K562 (cell line): ENCODE results near the gene ABCC1. TPM values are rescaled to one million over a fixed set of nuclear protein-coding genes. Genes with fewer than 3 reads are reported as not detected.

Experiments used
- CBX3 ChIP-seq, 2 experiments: IDR thresholded peaks; 1 replicate in 1 of 2; 2 replicates in 1 of 2; pipeline ENCODE4 v1.6.1; 2012; ENCODE audit warnings: inconsistent platforms in 2 of 2, low read length in 2 of 2, borderline replicate concordance in 1 of 2, control low read depth in 1 of 2
- ELF1 ChIP-seq: fragments of 200-800 bp; sonication (Bioruptor generic); IDR thresholded peaks from 2 replicates; pipeline ENCODE4 v1.6.1; 2016; ENCODE audit warnings: missing genetic modification characterization, missing compliant biosample characterization
- HIVEP1 ChIP-seq: fragments of 250-450 bp; sonication (Bioruptor Pico); IDR thresholded peaks from 2 replicates; pipeline ENCODE4 v1.4.0; 2020; ENCODE audit warnings: mild to moderate bottlenecking
- NCOA4 ChIP-seq: fragments of 450-650 bp; IDR thresholded peaks from 2 replicates; pipeline ENCODE4 v1.6.1; 2018; ENCODE audit warnings: mild to moderate bottlenecking; ENCODE audit not compliant: partially characterized antibody
- NR1H2 ChIP-seq: sonication (generic); formaldehyde crosslinking; IDR thresholded peaks from 2 replicates; pipeline ENCODE4 v1.4.0; 2020; ENCODE audit warnings: mild to moderate bottlenecking, missing genetic modification reagents
- RBM34 ChIP-seq: fragments of 200-400 bp; formaldehyde crosslinking; IDR thresholded peaks from 2 replicates; pipeline ENCODE4 v1.6.1; 2018; ENCODE audit warnings: low read length, borderline replicate concordance; ENCODE audit not compliant: insufficient read depth
- SMAD4 ChIP-seq: fragments of 250-450 bp; sonication (Bioruptor Pico); conservative IDR thresholded peaks from 2 replicates; pipeline ENCODE4 v1.8.0; 2021; ENCODE audit warnings: inconsistent platforms, mild to moderate bottlenecking, moderate library complexity
- SMARCA4 ChIP-seq: fragments of 450-650 bp; IDR thresholded peaks from 2 replicates; pipeline ENCODE4 v1.6.1; 2016
- TSC22D4 ChIP-seq: fragments of 450-650 bp; IDR thresholded peaks from 2 replicates; pipeline ENCODE4 v1.6.1; 2016; ENCODE audit warnings: missing genetic modification characterization, missing biosample characterization, control low read depth
- polyA plus RNA-seq, 8 experiments: library from polyadenylated mRNA; depleted of rRNA in 4 of 8; stranded (reverse) in 5 of 8; unstranded in 3 of 8; fragments of >200 nt; fragmentation: Nextera tagmentation in 2 of 8; fragmentation: Illumina TruSeq in 1 of 8; extraction: Ambion mirVana in 2 of 8; extraction: Trizol in 1 of 8; gene quantifications; 2 replicates each; pipeline versions ENCODE4 v1.2.1 to v1.2.3, GENCODE V29; 2011 to 2014; ENCODE audit warnings: inconsistent platforms in 1 of 8, missing spikeins in 1 of 8
- total RNA-seq, 7 experiments: library from RNA; depleted of rRNA in 6 of 7; stranded (reverse); fragments of >200 nt in 6 of 7; fragmentation: Illumina TruSeq in 2 of 7; extraction: Trizol in 2 of 7; gene quantifications; 2 replicates each; pipeline versions ENCODE4 v1.2.1 to v1.2.3, GENCODE V29; 2011 to 2021; ENCODE audit warnings: low replicate concordance in 1 of 7
- TF ChIP-seq, protein P1 (sequence below): fragments of 450-650 bp; IDR thresholded peaks from 2 replicates; pipeline ENCODE4 v1.6.1; 2017; ENCODE audit warnings: antibody characterized with exemption, mild to moderate bottlenecking
- TF ChIP-seq, protein P2 (sequence below): fragments of 450-650 bp; IDR thresholded peaks from 2 replicates; pipeline ENCODE4 v1.6.1; 2018; ENCODE audit warnings: mild to moderate bottlenecking, low read depth; ENCODE audit not compliant: partially characterized antibody
- TF ChIP-seq, protein P3 (sequence below), 2 experiments: fragments of 200-800 bp in 1 of 2; sonication (Bioruptor generic) in 1 of 2; sonication (generic) in 1 of 2; formaldehyde crosslinking in 1 of 2; IDR thresholded peaks in 1 of 2; conservative IDR thresholded peaks in 1 of 2; 2 replicates each; pipeline versions ENCODE4 v1.5.0 to v1.6.1; 2016 to 2020; ENCODE audit warnings: missing compliant biosample characterization in 1 of 2, missing genetic modification characterization in 1 of 2, missing genetic modification reagents in 1 of 2
- TF ChIP-seq, protein P4 (sequence below): fragments of 150-350 bp; conservative IDR thresholded peaks from 2 replicates; pipeline ENCODE4 v1.6.1; 2014; ENCODE audit warnings: low read length
- TF ChIP-seq, protein P5 (sequence below): fragments of 150-350 bp; IDR thresholded peaks from 2 replicates; pipeline ENCODE4 v1.6.1; 2014; ENCODE audit warnings: low read depth, mild to moderate bottlenecking, low read length, borderline replicate concordance

The ABCC1 gene
- total and polyA plus RNA-seq, 9 of the 15 experiments (the other 6 are each of a cell fraction or from before 2014, with no cell fraction given), result 3.9 to 41.6 (median 10.0) TPM

DNA sequence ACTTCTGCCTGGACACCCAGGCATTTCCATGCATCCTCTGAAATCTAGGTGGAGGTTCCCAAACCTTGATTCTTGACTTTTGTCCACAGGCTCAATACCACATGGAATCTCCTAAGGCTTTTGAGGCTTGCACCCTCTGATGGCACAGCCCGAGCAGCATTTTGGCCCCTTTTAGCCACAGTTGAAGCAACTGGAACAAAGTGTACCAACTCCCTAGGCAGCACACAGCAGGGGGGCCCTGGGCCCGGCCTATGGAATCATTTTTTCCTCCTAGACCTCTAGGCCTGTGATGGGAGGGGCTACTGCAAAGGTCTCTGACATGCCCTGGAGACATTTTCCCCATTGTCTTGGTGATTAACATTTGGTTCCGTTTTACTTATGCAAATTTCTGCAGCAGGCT, 32.0 kb downstream of the ABCC1 start (continued):
- TF ChIP-seq, protein P1, sequence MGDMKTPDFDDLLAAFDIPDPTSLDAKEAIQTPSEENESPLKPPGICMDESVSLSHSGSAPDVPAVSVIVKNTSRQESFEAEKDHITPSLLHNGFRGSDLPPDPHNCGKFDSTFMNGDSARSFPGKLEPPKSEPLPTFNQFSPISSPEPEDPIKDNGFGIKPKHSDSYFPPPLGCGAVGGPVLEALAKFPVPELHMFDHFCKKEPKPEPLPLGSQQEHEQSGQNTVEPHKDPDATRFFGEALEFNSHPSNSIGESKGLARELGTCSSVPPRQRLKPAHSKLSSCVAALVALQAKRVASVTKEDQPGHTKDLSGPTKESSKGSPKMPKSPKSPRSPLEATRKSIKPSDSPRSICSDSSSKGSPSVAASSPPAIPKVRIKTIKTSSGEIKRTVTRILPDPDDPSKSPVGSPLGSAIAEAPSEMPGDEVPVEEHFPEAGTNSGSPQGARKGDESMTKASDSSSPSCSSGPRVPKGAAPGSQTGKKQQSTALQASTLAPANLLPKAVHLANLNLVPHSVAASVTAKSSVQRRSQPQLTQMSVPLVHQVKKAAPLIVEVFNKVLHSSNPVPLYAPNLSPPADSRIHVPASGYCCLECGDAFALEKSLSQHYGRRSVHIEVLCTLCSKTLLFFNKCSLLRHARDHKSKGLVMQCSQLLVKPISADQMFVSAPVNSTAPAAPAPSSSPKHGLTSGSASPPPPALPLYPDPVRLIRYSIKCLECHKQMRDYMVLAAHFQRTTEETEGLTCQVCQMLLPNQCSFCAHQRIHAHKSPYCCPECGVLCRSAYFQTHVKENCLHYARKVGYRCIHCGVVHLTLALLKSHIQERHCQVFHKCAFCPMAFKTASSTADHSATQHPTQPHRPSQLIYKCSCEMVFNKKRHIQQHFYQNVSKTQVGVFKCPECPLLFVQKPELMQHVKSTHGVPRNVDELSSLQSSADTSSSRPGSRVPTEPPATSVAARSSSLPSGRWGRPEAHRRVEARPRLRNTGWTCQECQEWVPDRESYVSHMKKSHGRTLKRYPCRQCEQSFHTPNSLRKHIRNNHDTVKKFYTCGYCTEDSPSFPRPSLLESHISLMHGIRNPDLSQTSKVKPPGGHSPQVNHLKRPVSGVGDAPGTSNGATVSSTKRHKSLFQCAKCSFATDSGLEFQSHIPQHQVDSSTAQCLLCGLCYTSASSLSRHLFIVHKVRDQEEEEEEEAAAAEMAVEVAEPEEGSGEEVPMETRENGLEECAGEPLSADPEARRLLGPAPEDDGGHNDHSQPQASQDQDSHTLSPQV, result no peak
- TF ChIP-seq, protein P2, sequence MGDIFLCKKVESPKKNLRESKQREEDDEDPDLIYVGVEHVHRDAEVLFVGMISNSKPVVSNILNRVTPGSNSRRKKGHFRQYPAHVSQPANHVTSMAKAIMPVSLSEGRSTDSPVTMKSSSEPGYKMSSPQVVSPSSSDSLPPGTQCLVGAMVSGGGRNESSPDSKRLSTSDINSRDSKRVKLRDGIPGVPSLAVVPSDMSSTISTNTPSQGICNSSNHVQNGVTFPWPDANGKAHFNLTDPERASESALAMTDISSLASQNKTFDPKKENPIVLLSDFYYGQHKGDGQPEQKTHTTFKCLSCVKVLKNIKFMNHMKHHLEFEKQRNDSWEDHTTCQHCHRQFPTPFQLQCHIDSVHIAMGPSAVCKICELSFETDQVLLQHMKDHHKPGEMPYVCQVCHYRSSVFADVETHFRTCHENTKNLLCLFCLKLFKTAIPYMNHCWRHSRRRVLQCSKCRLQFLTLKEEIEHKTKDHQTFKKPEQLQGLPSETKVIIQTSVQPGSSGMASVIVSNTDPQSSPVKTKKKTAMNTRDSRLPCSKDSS, result peak; percentile 77
- TF ChIP-seq, protein P3, sequence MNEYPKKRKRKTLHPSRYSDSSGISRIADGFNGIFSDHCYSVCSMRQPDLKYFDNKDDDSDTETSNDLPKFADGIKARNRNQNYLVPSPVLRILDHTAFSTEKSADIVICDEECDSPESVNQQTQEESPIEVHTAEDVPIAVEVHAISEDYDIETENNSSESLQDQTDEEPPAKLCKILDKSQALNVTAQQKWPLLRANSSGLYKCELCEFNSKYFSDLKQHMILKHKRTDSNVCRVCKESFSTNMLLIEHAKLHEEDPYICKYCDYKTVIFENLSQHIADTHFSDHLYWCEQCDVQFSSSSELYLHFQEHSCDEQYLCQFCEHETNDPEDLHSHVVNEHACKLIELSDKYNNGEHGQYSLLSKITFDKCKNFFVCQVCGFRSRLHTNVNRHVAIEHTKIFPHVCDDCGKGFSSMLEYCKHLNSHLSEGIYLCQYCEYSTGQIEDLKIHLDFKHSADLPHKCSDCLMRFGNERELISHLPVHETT (CRISPR knock-in tag; conservative IDR thresholded peaks at IDR 0.05 in 1 of 2, IDR thresholded peaks at IDR 0.05 in 1 of 2), result no peak
- TF ChIP-seq NR1H2 (CRISPR knock-in tag) (no peak), RBM34 (no peak), SMAD4 (CRISPR knock-in tag) (no peak), NCOA4 (no peak), CBX3 (IDR thresholded peaks at IDR 0.05; ENCODE audit: borderline replicate concordance in 1 of 2, low read length in 2 of 2) (peak in 1 of 2 experiments; percentile 66; a peak in 2 of 3 replicates), ELF1 (tag) (no peak), TSC22D4 (tag) (no peak), HIVEP1 (CRISPR knock-in tag) (no peak), SMARCA4 (no peak)
- TF ChIP-seq, protein P4, sequence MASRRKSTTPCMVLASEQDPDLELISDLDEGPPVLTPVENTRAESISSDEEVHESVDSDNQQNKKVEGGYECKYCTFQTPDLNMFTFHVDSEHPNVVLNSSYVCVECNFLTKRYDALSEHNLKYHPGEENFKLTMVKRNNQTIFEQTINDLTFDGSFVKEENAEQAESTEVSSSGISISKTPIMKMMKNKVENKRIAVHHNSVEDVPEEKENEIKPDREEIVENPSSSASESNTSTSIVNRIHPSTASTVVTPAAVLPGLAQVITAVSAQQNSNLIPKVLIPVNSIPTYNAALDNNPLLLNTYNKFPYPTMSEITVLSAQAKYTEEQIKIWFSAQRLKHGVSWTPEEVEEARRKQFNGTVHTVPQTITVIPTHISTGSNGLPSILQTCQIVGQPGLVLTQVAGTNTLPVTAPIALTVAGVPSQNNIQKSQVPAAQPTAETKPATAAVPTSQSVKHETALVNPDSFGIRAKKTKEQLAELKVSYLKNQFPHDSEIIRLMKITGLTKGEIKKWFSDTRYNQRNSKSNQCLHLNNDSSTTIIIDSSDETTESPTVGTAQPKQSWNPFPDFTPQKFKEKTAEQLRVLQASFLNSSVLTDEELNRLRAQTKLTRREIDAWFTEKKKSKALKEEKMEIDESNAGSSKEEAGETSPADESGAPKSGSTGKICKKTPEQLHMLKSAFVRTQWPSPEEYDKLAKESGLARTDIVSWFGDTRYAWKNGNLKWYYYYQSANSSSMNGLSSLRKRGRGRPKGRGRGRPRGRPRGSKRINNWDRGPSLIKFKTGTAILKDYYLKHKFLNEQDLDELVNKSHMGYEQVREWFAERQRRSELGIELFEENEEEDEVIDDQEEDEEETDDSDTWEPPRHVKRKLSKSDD, result no peak
- TF ChIP-seq, protein P5, sequence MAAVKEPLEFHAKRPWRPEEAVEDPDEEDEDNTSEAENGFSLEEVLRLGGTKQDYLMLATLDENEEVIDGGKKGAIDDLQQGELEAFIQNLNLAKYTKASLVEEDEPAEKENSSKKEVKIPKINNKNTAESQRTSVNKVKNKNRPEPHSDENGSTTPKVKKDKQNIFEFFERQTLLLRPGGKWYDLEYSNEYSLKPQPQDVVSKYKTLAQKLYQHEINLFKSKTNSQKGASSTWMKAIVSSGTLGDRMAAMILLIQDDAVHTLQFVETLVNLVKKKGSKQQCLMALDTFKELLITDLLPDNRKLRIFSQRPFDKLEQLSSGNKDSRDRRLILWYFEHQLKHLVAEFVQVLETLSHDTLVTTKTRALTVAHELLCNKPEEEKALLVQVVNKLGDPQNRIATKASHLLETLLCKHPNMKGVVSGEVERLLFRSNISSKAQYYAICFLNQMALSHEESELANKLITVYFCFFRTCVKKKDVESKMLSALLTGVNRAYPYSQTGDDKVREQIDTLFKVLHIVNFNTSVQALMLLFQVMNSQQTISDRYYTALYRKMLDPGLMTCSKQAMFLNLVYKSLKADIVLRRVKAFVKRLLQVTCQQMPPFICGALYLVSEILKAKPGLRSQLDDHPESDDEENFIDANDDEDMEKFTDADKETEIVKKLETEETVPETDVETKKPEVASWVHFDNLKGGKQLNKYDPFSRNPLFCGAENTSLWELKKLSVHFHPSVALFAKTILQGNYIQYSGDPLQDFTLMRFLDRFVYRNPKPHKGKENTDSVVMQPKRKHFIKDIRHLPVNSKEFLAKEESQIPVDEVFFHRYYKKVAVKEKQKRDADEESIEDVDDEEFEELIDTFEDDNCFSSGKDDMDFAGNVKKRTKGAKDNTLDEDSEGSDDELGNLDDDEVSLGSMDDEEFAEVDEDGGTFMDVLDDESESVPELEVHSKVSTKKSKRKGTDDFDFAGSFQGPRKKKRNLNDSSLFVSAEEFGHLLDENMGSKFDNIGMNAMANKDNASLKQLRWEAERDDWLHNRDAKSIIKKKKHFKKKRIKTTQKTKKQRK, result peak; percentile 81
